ENCODE data around the gene OR8K5.
"Not testable (repeated sequence)": the region's sequence is repeated elsewhere in the genome, so short reads cannot be mapped to it uniquely, and the experiment has no call there.

The OR8K5 gene

DNA sequence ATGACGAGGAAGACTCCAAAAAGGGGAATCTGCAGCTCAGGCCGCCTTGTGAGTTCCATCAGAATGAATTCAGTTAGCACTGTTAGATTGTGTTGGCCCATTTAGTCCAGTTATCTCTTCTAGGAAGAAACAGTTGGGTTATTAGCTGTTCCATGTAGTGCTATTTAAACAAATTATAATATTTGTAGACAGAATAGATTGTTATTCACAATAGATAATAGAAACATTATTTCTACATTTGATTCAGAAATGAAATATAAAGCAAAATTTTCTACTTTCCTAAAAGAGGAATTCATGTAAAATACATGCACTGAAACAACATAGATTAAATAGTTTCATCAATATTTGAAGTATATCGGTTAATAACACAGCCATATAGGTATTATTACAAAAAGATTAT lies at the start of gene OR8K5:
Gene OR8K5 (minus strand): TSS at position 101 of the 400 bp plus-strand sequence. CDS start 0 bp downstream, at position 101.
- no peak for DNase-seq

- DNase-seq: no peak
These were observed 47.7 kb upstream of the OR8K5 start for GRCh38 chr11:56207790-56208189.

- DNase-seq: no peak
These were observed 37.2 kb upstream of the OR8K5 start for GRCh38 chr11:56197367-56197766.

- no peak for DNase-seq
These were observed 36.6 kb upstream of the OR8K5 start for GRCh38 chr11:56196705-56197104.

DNA sequence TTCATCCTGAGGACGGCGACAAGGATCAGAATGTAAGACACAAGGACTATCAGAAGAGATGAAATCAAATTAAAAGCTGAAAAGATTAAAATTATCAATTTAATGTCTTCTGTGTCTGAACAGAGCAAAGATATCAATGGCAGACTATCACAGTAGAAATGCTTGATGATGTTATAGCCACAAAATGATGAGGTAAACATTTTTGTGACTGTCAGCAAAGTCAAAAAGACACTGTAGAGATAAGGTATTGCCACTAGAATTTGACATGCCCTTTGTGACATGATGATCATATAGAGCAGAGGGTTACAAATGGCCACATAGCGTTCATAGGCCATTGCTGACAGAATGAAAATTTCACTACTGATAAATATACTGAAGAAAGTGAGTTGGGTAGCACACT lies 28.5 kb upstream of the OR8K5 start:
- no peak for DNase-seq

DNA sequence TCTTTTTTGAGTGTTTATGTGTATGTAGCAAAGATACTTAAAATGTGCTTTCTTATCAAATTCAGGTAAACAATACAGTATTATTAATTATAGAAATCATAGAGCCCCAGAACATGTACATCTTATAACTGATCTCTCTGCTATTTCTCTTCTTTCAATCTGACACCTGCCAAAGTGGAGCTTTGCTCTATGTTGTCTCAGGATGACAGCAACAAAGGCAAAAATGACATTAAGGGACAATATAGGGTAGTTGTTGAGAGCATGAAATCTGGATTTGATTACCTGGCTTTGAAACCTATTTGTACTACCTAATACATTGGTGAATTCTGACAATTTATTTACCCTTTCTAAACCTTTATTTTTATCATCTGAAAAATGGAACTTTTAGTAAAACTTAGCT lies 23.3 kb upstream of the OR8K5 start:
- no peak for DNase-seq

- no peak for DNase-seq
These were observed 16.2 kb upstream of the OR8K5 start, which contains the start of gene OR5J2 for GRCh38 chr11:56176318-56176717. Gene OR5J2, plus strand, starts transcription at chr11:56176618. Its CDS starts 0 bp downstream, at chr11:56176618.

- no peak for DNase-seq
These were observed 12.2 kb upstream of the OR8K5 start for GRCh38 chr11:56172256-56172830.

- DNase-seq: no peak
These were observed 3.7 kb upstream of the OR8K5 start for GRCh38 chr11:56163804-56164203.

- no peak for DNase-seq
These were observed 7.8 kb downstream of the OR8K5 start for GRCh38 chr11:56152333-56152732.

- no peak for DNase-seq
These were observed 8.7 kb downstream of the OR8K5 start for GRCh38 chr11:56151376-56151775.

- DNase-seq: not testable (repeated sequence)
These were observed 16.4 kb downstream of the OR8K5 start for GRCh38 chr11:56143681-56144080.

DNA sequence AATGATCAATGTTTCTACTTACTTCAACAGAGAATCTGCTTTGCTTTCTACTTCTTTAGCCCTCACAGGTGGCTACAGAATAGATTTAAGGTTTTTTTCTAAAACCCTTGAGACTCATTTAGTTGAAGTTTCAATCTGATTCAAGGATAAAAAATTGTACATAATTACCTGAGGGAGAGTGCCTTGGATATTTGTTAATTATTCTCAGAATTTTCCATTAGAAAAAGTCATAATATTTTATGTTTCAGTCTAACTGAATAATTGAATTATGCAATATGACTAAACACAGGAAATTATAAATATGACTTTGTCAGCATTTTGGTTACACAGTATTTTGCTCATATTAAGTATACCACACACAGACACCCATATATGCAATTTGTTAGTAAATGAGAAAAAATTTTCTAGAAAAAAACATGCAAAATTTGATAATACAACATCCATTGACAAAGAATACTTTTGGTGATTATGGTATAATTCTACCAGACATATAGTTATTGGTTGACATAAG lies 19.9 kb downstream of the OR8K5 start, which contains the start of gene OR8J3:
Gene OR8J3 (minus strand): TSS at position 51 of the 511 bp plus-strand sequence. CDS start 2,483 bp downstream, outside the sequence.
- DNase-seq: no peak

- DNase-seq: no peak
These were observed 38.0 kb downstream of the OR8K5 start, which contains the start of gene OR8H3 for GRCh38 chr11:56122073-56122472. Gene OR8H3, plus strand, starts transcription at chr11:56122373. Its CDS starts 0 bp downstream, at chr11:56122373.
